H9 (cell line): ENCODE measurements around the gene ABHD5. TPM values are rescaled to one million over a fixed set of nuclear protein-coding genes. Genes with fewer than 3 reads are reported as not detected.

Source experiments
- DNase-seq: peaks from one replicate; pipeline ENCODE4 v3.0.0-alpha.2; 2017
- H2AFZ ChIP-seq: one replicate; pipeline ENCODE4 v1.6.1; 2013; ENCODE audit warnings: mild to moderate bottlenecking, low read length, control low read depth, moderate library complexity
- H2AK5ac ChIP-seq: 2 replicates; pipeline ENCODE4 v1.6.1; 2013; ENCODE audit warnings: low read length, control low read depth, mixed read lengths; ENCODE audit not compliant: insufficient read length
- H2BK120ac ChIP-seq: one replicate; pipeline ENCODE4 v1.6.1; 2013; ENCODE audit warnings: low read depth, mild to moderate bottlenecking, low read length, control low read depth, inconsistent platforms; ENCODE audit not compliant: poor library complexity, severe bottlenecking
- H2BK12ac ChIP-seq: 2 replicates; pipeline ENCODE4 v1.6.1; 2013; ENCODE audit warnings: low read length, control low read depth, mixed read lengths, low read depth; ENCODE audit not compliant: insufficient read length
- H2BK15ac ChIP-seq: 2 replicates; pipeline ENCODE4 v1.6.1; 2013; ENCODE audit warnings: low read depth, low read length, control low read depth
- H2BK20ac ChIP-seq: one replicate; pipeline ENCODE4 v1.6.1; 2013; ENCODE audit warnings: low read depth, mild to moderate bottlenecking, low read length, control low read depth, inconsistent platforms; ENCODE audit not compliant: poor library complexity, severe bottlenecking
- H2BK5ac ChIP-seq: 2 replicates; pipeline ENCODE4 v1.6.1; 2013; ENCODE audit warnings: low read length, control low read depth, mixed read lengths; ENCODE audit not compliant: insufficient read length
- H3K14ac ChIP-seq: 2 replicates; pipeline ENCODE4 v1.6.1; 2013; ENCODE audit warnings: low read length, control low read depth; ENCODE audit not compliant: insufficient read depth
- H3K18ac ChIP-seq: 2 replicates; pipeline ENCODE4 v1.6.1; 2013; ENCODE audit warnings: low read depth, mild to moderate bottlenecking, mixed read lengths, low read length, control low read depth; ENCODE audit not compliant: insufficient read length
- H3K23ac ChIP-seq: 2 replicates; pipeline ENCODE4 v1.6.1; 2013; ENCODE audit warnings: low read length, control low read depth, mixed read lengths, low read depth; ENCODE audit not compliant: insufficient read length
- H3K23me2 ChIP-seq: 2 replicates; pipeline ENCODE4 v1.6.1; 2013; ENCODE audit warnings: low read depth, mild to moderate bottlenecking, mixed read lengths, low read length, control low read depth; ENCODE audit not compliant: insufficient read length, poor library complexity, severe bottlenecking
- H3K27ac ChIP-seq: 2 replicates; pipeline ENCODE4 v1.5.1; 2013; ENCODE audit warnings: low read length, control low read depth, mixed read lengths, low read depth; ENCODE audit not compliant: insufficient read length
- H3K27me3 ChIP-seq: 2 replicates; pipeline ENCODE4 v1.6.1; 2013; ENCODE audit warnings: low read length, control low read depth, inconsistent platforms; ENCODE audit not compliant: insufficient read depth
- H3K4ac ChIP-seq: 2 replicates; pipeline ENCODE4 v1.6.1; 2013; ENCODE audit warnings: low read depth, mild to moderate bottlenecking, control low read depth, inconsistent platforms, low read length, moderate library complexity
- H3K4me1 ChIP-seq: 2 replicates; pipeline ENCODE4 v1.6.1; 2013; ENCODE audit warnings: low read length, control low read depth, inconsistent platforms; ENCODE audit not compliant: insufficient read depth
- H3K4me2 ChIP-seq: 2 replicates; pipeline ENCODE4 v1.6.1; 2013; ENCODE audit warnings: low read length, control low read depth, mixed read lengths; ENCODE audit not compliant: insufficient read length, insufficient read depth
- H3K56ac ChIP-seq: 2 replicates; pipeline ENCODE4 v1.6.1; 2013; ENCODE audit warnings: low read depth, mild to moderate bottlenecking, mixed read lengths, low read length, control low read depth; ENCODE audit not compliant: insufficient read length
- H3K79me1 ChIP-seq: 2 replicates; pipeline ENCODE4 v1.6.1; 2013; ENCODE audit warnings: low read depth, mild to moderate bottlenecking, moderate library complexity, low read length, control low read depth, inconsistent platforms; ENCODE audit not compliant: insufficient read depth, poor library complexity, severe bottlenecking
- H3K79me2 ChIP-seq: 2 replicates; pipeline ENCODE4 v1.6.1; 2013; ENCODE audit warnings: low read length, control low read depth, inconsistent platforms; ENCODE audit not compliant: insufficient read depth
- H3K9ac ChIP-seq: 2 replicates; pipeline ENCODE4 v1.6.1; 2013; ENCODE audit warnings: low read length, control low read depth, mixed read lengths; ENCODE audit not compliant: insufficient read length; ENCODE audit errors: extremely low read depth
- H3K9me3 ChIP-seq: one replicate; pipeline ENCODE4 v1.6.1; 2013; ENCODE audit warnings: low read depth, low read length, inconsistent platforms; ENCODE audit not compliant: control insufficient read depth
- H3T11ph ChIP-seq: one replicate; pipeline ENCODE4 v1.6.1; 2013; ENCODE audit warnings: mild to moderate bottlenecking, low read length, control low read depth, inconsistent platforms
- H4K20me1 ChIP-seq: one replicate; pipeline ENCODE4 v1.6.1; 2013; ENCODE audit not compliant: control insufficient read depth, insufficient read length, insufficient read depth
- H4K5ac ChIP-seq: 2 replicates; pipeline ENCODE4 v1.6.1; 2013; ENCODE audit warnings: low read depth, mild to moderate bottlenecking, mixed read lengths, low read length, control low read depth; ENCODE audit not compliant: insufficient read length
- H4K8ac ChIP-seq: replicated peaks from 2 replicates; pipeline ENCODE4 v1.6.1; 2013; ENCODE audit warnings: low read length, control low read depth, mixed read lengths, low read depth; ENCODE audit not compliant: insufficient read length
- H4K91ac ChIP-seq: 2 replicates; pipeline ENCODE4 v1.6.1; 2013; ENCODE audit warnings: low read depth, mild to moderate bottlenecking, moderate library complexity, mixed read lengths, low read length, control low read depth; ENCODE audit not compliant: insufficient read length
- H3K27ac Mint-ChIP-seq, 3 experiments: 2 replicates in 2 of 3; 3 replicates in 1 of 3; pipeline ENCODE4 v1.8.0; 2020 to 2021; ENCODE audit warnings: mixed read lengths in 3 of 3, mild to moderate bottlenecking in 1 of 3, moderate library complexity in 1 of 3
- H3K27me3 Mint-ChIP-seq: 2 replicates; pipeline ENCODE4 v1.8.0; 2021; ENCODE audit warnings: low read depth, mild to moderate bottlenecking, moderate library complexity, mixed read lengths
- H3K36me3 Mint-ChIP-seq, 3 experiments: 2 replicates in 2 of 3; 3 replicates in 1 of 3; pipeline ENCODE4 v1.8.0; 2020 to 2021; ENCODE audit warnings: low read depth in 3 of 3, mixed read lengths in 3 of 3; ENCODE audit not compliant: insufficient read depth in 1 of 3
- H3K4me1 Mint-ChIP-seq, 2 experiments: 2 replicates each; pipeline ENCODE4 v1.8.0; 2020; ENCODE audit warnings: mixed read lengths in 2 of 2
- H3K4me3 Mint-ChIP-seq, 2 experiments: 2 replicates in 1 of 2; 3 replicates in 1 of 2; pipeline ENCODE4 v1.8.0; 2020 to 2021; ENCODE audit warnings: mild to moderate bottlenecking in 2 of 2, mixed read lengths in 2 of 2, moderate library complexity in 1 of 2
- H3K9me3 Mint-ChIP-seq, 2 experiments: 2 replicates in 1 of 2; 3 replicates in 1 of 2; pipeline ENCODE4 v1.8.0; 2020; ENCODE audit warnings: mild to moderate bottlenecking in 2 of 2, mixed read lengths in 2 of 2, moderate library complexity in 1 of 2
- WGBS: extraction: QIAGEN DNeasy Blood & Tissue Kit; methylation state at CpG from one replicate; pipeline ENCODE4 v1.1.7; 2013; ENCODE audit warnings: missing lambda C conversion rate, low lambda C conversion rate, mixed read lengths; ENCODE audit not compliant: insufficient read length; ENCODE audit errors: extremely low coverage; 5-methylcytosine and 5-hydroxymethylcytosine counted together
- total RNA-seq: library from RNA; stranded (reverse); gene quantifications from 2 replicates; pipeline ENCODE4 v1.2.1, GENCODE V29; 2021
- TF ChIP-seq, protein P1 (sequence below): fragments of 200-600 bp; sonication (generic); conservative IDR thresholded peaks from 3 replicates; pipeline ENCODE4 v1.8.0; 2021; ENCODE audit warnings: antibody characterized with exemption, mild to moderate bottlenecking

The ABHD5 gene
- total RNA-seq, 1 experiment from 2014 or later = 13.1 TPM

DNA sequence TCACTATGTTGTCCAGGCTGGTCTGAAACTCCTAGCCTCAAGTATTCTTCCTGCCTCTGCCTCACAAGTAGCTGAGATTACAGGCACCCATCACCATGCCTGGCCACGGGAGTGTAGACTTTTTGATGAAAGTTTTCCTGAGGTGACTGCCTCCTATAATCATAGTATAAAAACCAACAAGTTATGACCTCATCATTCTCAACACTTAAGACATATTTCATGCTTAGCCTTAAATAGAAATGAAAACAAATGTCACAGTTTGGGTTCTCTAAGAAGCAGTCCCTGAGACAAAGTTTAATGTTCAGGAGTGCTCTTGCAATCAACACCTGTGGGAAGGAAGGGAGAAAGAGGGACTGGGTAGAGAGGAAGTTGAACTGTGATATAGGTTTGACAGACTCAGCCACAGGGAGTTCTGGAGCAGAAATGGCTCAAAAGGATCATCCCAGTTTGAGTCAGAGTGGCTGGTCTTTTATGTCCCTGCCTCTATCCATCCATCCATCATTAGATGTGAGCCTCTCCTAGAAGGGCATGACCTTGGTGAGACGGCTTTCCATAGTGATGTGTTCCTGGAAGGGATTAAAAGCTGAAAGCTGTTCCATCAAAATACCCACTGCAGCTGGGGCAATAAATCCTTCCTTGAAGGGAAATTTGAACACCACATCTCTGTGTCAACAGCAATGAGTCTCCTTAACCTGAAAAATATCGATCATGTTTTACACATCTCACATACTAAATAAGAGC is 16.2 kb upstream of the ABHD5 start:
- Histone ChIP-seq H3K79me1 (no peaks in the 10 kb centered on the region), H3K79me2 (no peaks in the 10 kb centered on the region), H3K4me1 (no peaks in the 10 kb centered on the region), H2BK12ac (no peak overlapping the region), H3K4me2 (no peak overlapping the region), H2AFZ (no peak overlapping the region), H3K4ac (no peak overlapping the region), H4K20me1 (no peaks in the 10 kb centered on the region), H3K27me3 (no peaks in the 10 kb centered on the region), H2BK15ac (no peak overlapping the region), H3K9ac (no peak overlapping the region), H4K91ac (no peak overlapping the region), H2BK20ac (no peak overlapping the region), H3K18ac (no peak overlapping the region), H2AK5ac (no peak overlapping the region), H2BK5ac (no peak overlapping the region), H3K9me3 (no peaks in the 10 kb centered on the region), H3K23me2 (no peaks in the 10 kb centered on the region), H3K23ac (no peak overlapping the region), H2BK120ac (no peak overlapping the region), H4K5ac (no peak overlapping the region), H3K27ac (no peak overlapping the region), H3T11ph (no peak overlapping the region), H3K56ac (no peak overlapping the region), H3K14ac (no peak overlapping the region), H4K8ac (no peak overlapping the region)
- TF ChIP-seq, protein P1, sequence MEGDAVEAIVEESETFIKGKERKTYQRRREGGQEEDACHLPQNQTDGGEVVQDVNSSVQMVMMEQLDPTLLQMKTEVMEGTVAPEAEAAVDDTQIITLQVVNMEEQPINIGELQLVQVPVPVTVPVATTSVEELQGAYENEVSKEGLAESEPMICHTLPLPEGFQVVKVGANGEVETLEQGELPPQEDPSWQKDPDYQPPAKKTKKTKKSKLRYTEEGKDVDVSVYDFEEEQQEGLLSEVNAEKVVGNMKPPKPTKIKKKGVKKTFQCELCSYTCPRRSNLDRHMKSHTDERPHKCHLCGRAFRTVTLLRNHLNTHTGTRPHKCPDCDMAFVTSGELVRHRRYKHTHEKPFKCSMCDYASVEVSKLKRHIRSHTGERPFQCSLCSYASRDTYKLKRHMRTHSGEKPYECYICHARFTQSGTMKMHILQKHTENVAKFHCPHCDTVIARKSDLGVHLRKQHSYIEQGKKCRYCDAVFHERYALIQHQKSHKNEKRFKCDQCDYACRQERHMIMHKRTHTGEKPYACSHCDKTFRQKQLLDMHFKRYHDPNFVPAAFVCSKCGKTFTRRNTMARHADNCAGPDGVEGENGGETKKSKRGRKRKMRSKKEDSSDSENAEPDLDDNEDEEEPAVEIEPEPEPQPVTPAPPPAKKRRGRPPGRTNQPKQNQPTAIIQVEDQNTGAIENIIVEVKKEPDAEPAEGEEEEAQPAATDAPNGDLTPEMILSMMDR = no peak
- no peaks in the 10 kb centered on the region for H3K4me1 Mint-ChIP-seq
- H3K9me3 Mint-ChIP-seq = peaks cover 21% of the 10 kb centered on the region in 2 experiments
- no CpG with 5 or more reads among the region's 3 CpGs for WGBS
- no peak overlapping the region for H3K27ac Mint-ChIP-seq
- no peak overlapping the region for H3K4me3 Mint-ChIP-seq
- H3K27me3 Mint-ChIP-seq = no peaks in the 10 kb centered on the region
- no peak for DNase-seq
- H3K36me3 Mint-ChIP-seq = peaks cover 12 to 31% (median 12%) of the 10 kb centered on the region in 3 experiments
